ENCODE results near the gene PASK. TPM values are rescaled to one million over a fixed set of nuclear protein-coding genes. Genes with fewer than 3 reads are reported as not detected.

PASK gene
- total RNA-seq, 1 experiment from 2014 or later: 4.8 TPM

GRCh38 chr2:241180495-241180894 lies 31.2 kb upstream of the PASK start:
- no peak for DNase-seq (ENCODE audit: low read depth)

- peak; percentile 9 for DNase-seq (ENCODE audit: low read depth)
These were observed 30.6 kb upstream of the PASK start for GRCh38 chr2:241179899-241180298.

GRCh38 chr2:241178961-241179360 lies 29.7 kb upstream of the PASK start:
- no peak for DNase-seq (ENCODE audit: low read depth)

- no peak for DNase-seq (ENCODE audit: low read depth)
These were observed 28.5 kb upstream of the PASK start for GRCh38 chr2:241177526-241178334.

- no peak for DNase-seq (ENCODE audit: low read depth)
These were observed 24.3 kb upstream of the PASK start for GRCh38 chr2:241173557-241173956.

- DNase-seq (ENCODE audit: low read depth): no peak
These were observed 19.1 kb upstream of the PASK start for GRCh38 chr2:241168366-241168765.

GRCh38 chr2:241163601-241164118 lies 14.4 kb upstream of the PASK start:
- peak; percentile 29 for DNase-seq (ENCODE audit: low read depth)

- DNase-seq (ENCODE audit: low read depth): peak; percentile 93
These were observed 12.5 kb upstream of the PASK start for GRCh38 chr2:241161646-241162281.

- no peak for DNase-seq (ENCODE audit: low read depth)
These were observed 11.0 kb upstream of the PASK start for GRCh38 chr2:241160318-241160717.

- no peak for DNase-seq (ENCODE audit: low read depth)
These were observed 9.8 kb upstream of the PASK start for GRCh38 chr2:241159116-241159515.

- DNase-seq (ENCODE audit: low read depth): no peak
These were observed 9.3 kb upstream of the PASK start for GRCh38 chr2:241158546-241158900.

GRCh38 chr2:241157841-241158545 lies 8.7 kb upstream of the PASK start:
- DNase-seq (ENCODE audit: low read depth): peak; percentile 49

GRCh38 chr2:241156971-241157441 lies 7.7 kb upstream of the PASK start:
- DNase-seq (ENCODE audit: low read depth): no peak

GRCh38 chr2:241155936-241156335 lies 6.7 kb upstream of the PASK start:
- DNase-seq (ENCODE audit: low read depth): no peak

GRCh38 chr2:241154915-241155314 lies 5.6 kb upstream of the PASK start:
- no peak for DNase-seq (ENCODE audit: low read depth)

- peak; percentile 60 for DNase-seq (ENCODE audit: low read depth)
These were observed 4.3 kb upstream of the PASK start for GRCh38 chr2:241153616-241154015.

- no peak for DNase-seq (ENCODE audit: low read depth)
These were observed 2.8 kb upstream of the PASK start for GRCh38 chr2:241151934-241152660.

- peak; percentile 8 for DNase-seq (ENCODE audit: low read depth)
These were observed 1.6 kb upstream of the PASK start for GRCh38 chr2:241150660-241151530.

GRCh38 chr2:241149925-241150659 lies 820 bp upstream of the PASK start, which contains the start of gene PPP1R7:
Gene PPP1R7, plus strand, starts transcription at chr2:241150467. Its CDS starts 29 bp downstream, at chr2:241150496.
- DNase-seq (ENCODE audit: low read depth): peak; percentile 91

GRCh38 chr2:241149675-241149924 lies 328 bp upstream of the PASK start:
- no peak for DNase-seq (ENCODE audit: low read depth)
